WTC11 (cell line): Measurements from ENCODE around the gene PARK7. TPM values are rescaled to one million over a fixed set of nuclear protein-coding genes. Genes with fewer than 3 reads are reported as not detected.

Experiments used
- ATF6 ChIP-seq: sonication (generic); formaldehyde crosslinking; IDR thresholded peaks from 2 replicates; pipeline ENCODE4 v1.8.1; 2023; ENCODE audit warnings: mild to moderate bottlenecking, missing genetic modification reagents
- CDX4 ChIP-seq: fragments of 250-450 bp; sonication (Bioruptor Pico); IDR thresholded peaks from 2 replicates; pipeline ENCODE4 v1.9.0; 2021; ENCODE audit warnings: moderate library complexity, mild to moderate bottlenecking, inconsistent platforms, borderline replicate concordance
- CREM ChIP-seq: sonication (generic); formaldehyde crosslinking; IDR thresholded peaks from 2 replicates; pipeline ENCODE4 v1.8.1; 2022; ENCODE audit warnings: mild to moderate bottlenecking, missing genetic modification reagents, moderate library complexity
- FOXJ3 ChIP-seq: sonication (generic); formaldehyde crosslinking; IDR thresholded peaks from 2 replicates; pipeline ENCODE4 v1.9.0; 2021; ENCODE audit warnings: missing genetic modification reagents, mild to moderate bottlenecking, borderline replicate concordance
- GTF2I ChIP-seq: fragments of 250-450 bp; sonication (Bioruptor Pico); conservative IDR thresholded peaks from 2 replicates; pipeline ENCODE4 v1.4.0; 2021; ENCODE audit warnings: mild to moderate bottlenecking
- IRF2 ChIP-seq: sonication (generic); formaldehyde crosslinking; IDR thresholded peaks from 2 replicates; pipeline ENCODE4 v1.8.0; 2022; ENCODE audit warnings: low read depth, missing genetic modification reagents, borderline replicate concordance
- TEAD1 ChIP-seq: sonication (generic); formaldehyde crosslinking; IDR thresholded peaks from 2 replicates; pipeline ENCODE4 v1.8.0; 2022; ENCODE audit warnings: mild to moderate bottlenecking, missing genetic modification reagents
- TEAD4 ChIP-seq: sonication (generic); formaldehyde crosslinking; IDR thresholded peaks from 2 replicates; pipeline ENCODE4 v1.8.0; 2022; ENCODE audit warnings: mild to moderate bottlenecking, missing genetic modification reagents
- ZNF219 ChIP-seq: sonication (generic); formaldehyde crosslinking; IDR thresholded peaks from 2 replicates; pipeline ENCODE4 v1.8.0; 2023; ENCODE audit warnings: missing genetic modification reagents, mild to moderate bottlenecking, borderline replicate concordance
- ZNF532 ChIP-seq: fragments of 250-450 bp; sonication (Bioruptor Pico); IDR thresholded peaks from 2 replicates; pipeline ENCODE4 v1.9.0; 2021; ENCODE audit warnings: mild to moderate bottlenecking, borderline replicate concordance
- ZNF671 ChIP-seq: fragments of 250-450 bp; sonication (Bioruptor Pico); IDR thresholded peaks from 2 replicates; pipeline ENCODE4 v1.8.0; 2021; ENCODE audit warnings: mild to moderate bottlenecking
- total RNA-seq: library from RNA; stranded (reverse); gene quantifications from 3 replicates; pipeline ENCODE4 v1.2.3, GENCODE V29; 2021
- TF ChIP-seq, protein P1 (sequence below): sonication (generic); formaldehyde crosslinking; IDR thresholded peaks from 2 replicates; pipeline ENCODE4 v1.8.1; 2022; ENCODE audit warnings: low read depth, mild to moderate bottlenecking, moderate library complexity, missing genetic modification reagents, borderline replicate concordance
- TF ChIP-seq, protein P2 (sequence below): sonication (generic); formaldehyde crosslinking; IDR thresholded peaks from 2 replicates; pipeline ENCODE4 v1.8.0; 2022; ENCODE audit warnings: missing genetic modification reagents
- TF ChIP-seq, protein P3 (sequence below): sonication (generic); formaldehyde crosslinking; IDR thresholded peaks from 2 replicates; pipeline ENCODE4 v1.8.0; 2022; ENCODE audit warnings: mild to moderate bottlenecking, missing genetic modification reagents
- TF ChIP-seq, protein P4 (sequence below): fragments of 200-600 bp; IDR thresholded peaks from 2 replicates; pipeline ENCODE4 v1.8.0; 2022; ENCODE audit warnings: antibody characterized with exemption
- TF ChIP-seq, protein P5 (sequence below): fragments of 250-450 bp; sonication (Bioruptor Pico); conservative IDR thresholded peaks from 2 replicates; pipeline ENCODE4 v1.9.0; 2021; ENCODE audit warnings: mild to moderate bottlenecking

PARK7 gene
- total RNA-seq, 1 experiment from 2014 or later: 337 TPM

DNA sequence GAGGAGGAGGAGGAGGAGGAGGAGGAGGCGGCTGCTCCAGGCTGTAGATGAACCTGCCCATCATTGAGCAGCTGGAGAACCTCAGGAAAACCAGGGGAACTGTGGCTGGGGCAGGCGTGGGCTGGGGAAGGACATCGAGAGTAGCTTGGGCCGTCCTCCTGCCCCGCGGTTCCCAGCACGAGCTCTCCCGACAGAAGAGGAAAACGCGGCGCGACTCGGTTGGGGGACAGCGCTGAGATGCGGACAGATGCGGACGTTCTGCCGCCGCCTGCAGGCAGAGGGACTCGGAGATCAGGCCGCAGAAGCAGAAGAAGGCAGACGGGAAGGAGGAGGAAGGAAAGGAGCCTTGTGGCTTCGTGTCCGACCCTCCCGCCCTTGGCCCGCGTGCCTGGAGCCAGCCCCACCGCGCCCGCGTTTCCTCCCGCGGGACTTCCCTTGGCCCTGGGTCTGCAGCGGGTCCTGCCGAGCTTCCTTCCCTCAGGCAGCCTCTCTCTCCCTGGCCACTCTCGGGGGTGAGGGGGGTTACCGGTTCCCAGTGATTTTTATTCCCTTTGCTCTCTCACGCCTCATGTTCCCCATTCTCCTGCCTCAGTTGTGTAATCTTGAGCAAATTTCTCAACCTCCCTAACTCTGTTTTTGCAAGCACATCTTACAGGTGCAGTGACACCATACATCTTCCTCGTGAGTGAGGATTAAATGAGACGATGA is 19.1 kb upstream of the PARK7 start (continued):
- TF ChIP-seq ZNF532 (CRISPR knock-in tag) (no peak), ATF6 (CRISPR knock-in tag) (no peak), CDX4 (CRISPR knock-in tag) (no peak), GTF2I (CRISPR knock-in tag) (no peak), TEAD4 (peak; percentile 62; the same call in 1 of the 2 replicates), TEAD1 (CRISPR knock-in tag) (peak; percentile 49; the same call in 1 of the 2 replicates), FOXJ3 (no peak), ZNF671 (CRISPR knock-in tag) (no peak), ZNF219 (CRISPR knock-in tag) (0 out of 2 replicates have a peak, but pooled peaks have one; percentile 34), CREM (CRISPR knock-in tag) (no peak), IRF2 (CRISPR knock-in tag) (no peak)
- TF ChIP-seq, protein P1, sequence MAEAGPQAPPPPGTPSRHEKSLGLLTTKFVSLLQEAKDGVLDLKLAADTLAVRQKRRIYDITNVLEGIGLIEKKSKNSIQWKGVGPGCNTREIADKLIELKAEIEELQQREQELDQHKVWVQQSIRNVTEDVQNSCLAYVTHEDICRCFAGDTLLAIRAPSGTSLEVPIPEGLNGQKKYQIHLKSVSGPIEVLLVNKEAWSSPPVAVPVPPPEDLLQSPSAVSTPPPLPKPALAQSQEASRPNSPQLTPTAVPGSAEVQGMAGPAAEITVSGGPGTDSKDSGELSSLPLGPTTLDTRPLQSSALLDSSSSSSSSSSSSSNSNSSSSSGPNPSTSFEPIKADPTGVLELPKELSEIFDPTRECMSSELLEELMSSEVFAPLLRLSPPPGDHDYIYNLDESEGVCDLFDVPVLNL (CRISPR knock-in tag): no peak
- TF ChIP-seq, protein P2, sequence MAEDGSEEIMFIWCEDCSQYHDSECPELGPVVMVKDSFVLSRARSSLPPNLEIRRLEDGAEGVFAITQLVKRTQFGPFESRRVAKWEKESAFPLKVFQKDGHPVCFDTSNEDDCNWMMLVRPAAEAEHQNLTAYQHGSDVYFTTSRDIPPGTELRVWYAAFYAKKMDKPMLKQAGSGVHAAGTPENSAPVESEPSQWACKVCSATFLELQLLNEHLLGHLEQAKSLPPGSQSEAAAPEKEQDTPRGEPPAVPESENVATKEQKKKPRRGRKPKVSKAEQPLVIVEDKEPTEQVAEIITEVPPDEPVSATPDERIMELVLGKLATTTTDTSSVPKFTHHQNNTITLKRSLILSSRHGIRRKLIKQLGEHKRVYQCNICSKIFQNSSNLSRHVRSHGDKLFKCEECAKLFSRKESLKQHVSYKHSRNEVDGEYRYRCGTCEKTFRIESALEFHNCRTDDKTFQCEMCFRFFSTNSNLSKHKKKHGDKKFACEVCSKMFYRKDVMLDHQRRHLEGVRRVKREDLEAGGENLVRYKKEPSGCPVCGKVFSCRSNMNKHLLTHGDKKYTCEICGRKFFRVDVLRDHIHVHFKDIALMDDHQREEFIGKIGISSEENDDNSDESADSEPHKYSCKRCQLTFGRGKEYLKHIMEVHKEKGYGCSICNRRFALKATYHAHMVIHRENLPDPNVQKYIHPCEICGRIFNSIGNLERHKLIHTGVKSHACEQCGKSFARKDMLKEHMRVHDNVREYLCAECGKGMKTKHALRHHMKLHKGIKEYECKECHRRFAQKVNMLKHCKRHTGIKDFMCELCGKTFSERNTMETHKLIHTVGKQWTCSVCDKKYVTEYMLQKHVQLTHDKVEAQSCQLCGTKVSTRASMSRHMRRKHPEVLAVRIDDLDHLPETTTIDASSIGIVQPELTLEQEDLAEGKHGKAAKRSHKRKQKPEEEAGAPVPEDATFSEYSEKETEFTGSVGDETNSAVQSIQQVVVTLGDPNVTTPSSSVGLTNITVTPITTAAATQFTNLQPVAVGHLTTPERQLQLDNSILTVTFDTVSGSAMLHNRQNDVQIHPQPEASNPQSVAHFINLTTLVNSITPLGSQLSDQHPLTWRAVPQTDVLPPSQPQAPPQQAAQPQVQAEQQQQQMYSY (CRISPR knock-in tag): peak; percentile 65
- TF ChIP-seq, protein P3, sequence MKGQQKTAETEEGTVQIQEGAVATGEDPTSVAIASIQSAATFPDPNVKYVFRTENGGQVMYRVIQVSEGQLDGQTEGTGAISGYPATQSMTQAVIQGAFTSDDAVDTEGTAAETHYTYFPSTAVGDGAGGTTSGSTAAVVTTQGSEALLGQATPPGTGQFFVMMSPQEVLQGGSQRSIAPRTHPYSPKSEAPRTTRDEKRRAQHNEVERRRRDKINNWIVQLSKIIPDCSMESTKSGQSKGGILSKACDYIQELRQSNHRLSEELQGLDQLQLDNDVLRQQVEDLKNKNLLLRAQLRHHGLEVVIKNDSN (CRISPR knock-in tag): peak; percentile 66; the same call in 1 of the 2 replicates
- TF ChIP-seq, protein P4, sequence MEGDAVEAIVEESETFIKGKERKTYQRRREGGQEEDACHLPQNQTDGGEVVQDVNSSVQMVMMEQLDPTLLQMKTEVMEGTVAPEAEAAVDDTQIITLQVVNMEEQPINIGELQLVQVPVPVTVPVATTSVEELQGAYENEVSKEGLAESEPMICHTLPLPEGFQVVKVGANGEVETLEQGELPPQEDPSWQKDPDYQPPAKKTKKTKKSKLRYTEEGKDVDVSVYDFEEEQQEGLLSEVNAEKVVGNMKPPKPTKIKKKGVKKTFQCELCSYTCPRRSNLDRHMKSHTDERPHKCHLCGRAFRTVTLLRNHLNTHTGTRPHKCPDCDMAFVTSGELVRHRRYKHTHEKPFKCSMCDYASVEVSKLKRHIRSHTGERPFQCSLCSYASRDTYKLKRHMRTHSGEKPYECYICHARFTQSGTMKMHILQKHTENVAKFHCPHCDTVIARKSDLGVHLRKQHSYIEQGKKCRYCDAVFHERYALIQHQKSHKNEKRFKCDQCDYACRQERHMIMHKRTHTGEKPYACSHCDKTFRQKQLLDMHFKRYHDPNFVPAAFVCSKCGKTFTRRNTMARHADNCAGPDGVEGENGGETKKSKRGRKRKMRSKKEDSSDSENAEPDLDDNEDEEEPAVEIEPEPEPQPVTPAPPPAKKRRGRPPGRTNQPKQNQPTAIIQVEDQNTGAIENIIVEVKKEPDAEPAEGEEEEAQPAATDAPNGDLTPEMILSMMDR: no peak
- TF ChIP-seq, protein P5, sequence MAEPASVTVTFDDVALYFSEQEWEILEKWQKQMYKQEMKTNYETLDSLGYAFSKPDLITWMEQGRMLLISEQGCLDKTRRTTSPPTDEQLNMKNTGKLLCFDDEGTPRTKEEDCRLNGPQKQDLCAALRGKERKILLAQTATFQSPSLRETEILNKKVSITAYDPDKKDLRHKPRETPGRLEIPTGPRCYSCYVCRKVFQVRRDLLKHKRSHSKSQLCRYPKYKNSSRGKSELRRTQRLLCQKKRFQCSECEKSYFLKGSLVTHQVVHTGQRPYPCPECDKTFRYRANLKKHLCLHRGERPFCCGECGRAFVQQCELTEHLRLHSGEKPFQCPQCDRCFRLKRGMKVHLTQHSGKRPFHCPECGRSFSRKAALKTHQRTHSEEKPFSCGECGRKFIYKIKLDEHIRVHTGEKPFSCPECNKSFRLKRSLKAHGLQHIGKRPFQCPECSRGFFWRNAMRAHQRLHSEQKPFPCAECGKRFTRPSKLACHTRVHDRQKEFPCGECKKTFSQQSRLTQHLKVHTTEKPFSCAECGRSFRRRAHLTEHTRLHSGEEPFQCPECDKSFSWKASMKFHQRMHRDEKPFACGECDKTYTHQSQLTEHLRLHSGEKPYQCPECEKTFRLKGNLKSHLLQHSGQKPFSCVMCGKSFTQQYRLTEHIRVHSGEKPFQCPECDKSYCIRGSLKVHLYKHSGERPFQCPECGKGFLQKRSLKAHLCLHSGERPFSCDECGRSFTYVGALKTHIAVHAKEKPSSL (CRISPR knock-in tag): no peak
